ENCODE measurements around the gene GPR62.

DNA sequence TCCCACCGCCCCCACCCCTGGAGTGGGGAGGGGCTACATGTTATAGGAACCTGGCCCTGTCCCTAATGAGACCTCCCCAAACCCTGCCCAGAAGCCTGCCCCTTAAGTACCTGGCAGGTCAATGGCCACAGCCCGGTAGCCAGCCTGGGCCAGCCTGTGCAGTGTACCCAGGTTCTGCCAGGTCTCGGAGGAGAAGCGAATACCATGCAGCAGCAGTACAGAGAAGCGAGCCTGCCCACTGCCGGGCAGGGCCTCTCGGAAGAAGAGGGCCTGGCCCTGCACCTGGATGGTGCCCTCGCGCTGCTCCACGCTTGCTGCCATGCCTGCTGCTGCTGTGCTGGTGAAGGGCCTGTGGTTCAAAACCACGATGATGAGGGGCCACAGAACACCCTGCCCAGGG lies 16.2 kb downstream of the GPR62 start:
- TF ChIP-seq CTCF (IDR thresholded peaks at IDR 0.05) (no peak), REST (IDR thresholded peaks at IDR 0.05; ENCODE audit: insufficient read depth in 1 of 2, low read depth in 2 of 2, low read length in 1 of 2) (no peak), SIN3A (IDR thresholded peaks at IDR 0.05; ENCODE audit: borderline replicate concordance, insufficient read depth, low read depth, low read length) (no peak)

Measured in Panc1 (cell line).